SK-N-SH treated with all-trans-retinoic acid at 6 μM for 48 hours (cell line): ENCODE data around the gene AMIGO1.

ENCODE experiments used
- ATAC-seq: fragments of 200-7000 bp; cut with Tn5 transposase; 3 replicates; pipeline ENCODE4 v1.9.1; 2020; ENCODE audit warnings: mild to moderate bottlenecking, moderate library complexity
- ARNTL ChIP-seq: fragments of 450-650 bp; formaldehyde crosslinking; IDR thresholded peaks from 2 replicates; pipeline ENCODE4 v1.5.0; 2020; ENCODE audit warnings: low read depth, mild to moderate bottlenecking, moderate library complexity, borderline replicate concordance
- BACH2 ChIP-seq: fragments of 250-450 bp; sonication (Bioruptor Pico); IDR thresholded peaks from 2 replicates; pipeline ENCODE4 v1.9.0; 2021; ENCODE audit warnings: mild to moderate bottlenecking, borderline replicate concordance
- CSDC2 ChIP-seq: fragments of 250-450 bp; sonication (Bioruptor Pico); IDR thresholded peaks from 2 replicates; pipeline ENCODE4 v1.5.0; 2020; ENCODE audit warnings: mild to moderate bottlenecking, moderate library complexity
- ESRRG ChIP-seq: fragments of 250-450 bp; sonication (Bioruptor Pico); IDR thresholded peaks from 2 replicates; pipeline ENCODE4 v1.6.1; 2021; ENCODE audit warnings: mild to moderate bottlenecking
- ISL1 ChIP-seq: fragments of 250-450 bp; sonication (Bioruptor Pico); IDR thresholded peaks from 2 replicates; pipeline ENCODE4 v2.1.2; 2022; ENCODE audit warnings: mild to moderate bottlenecking, moderate library complexity
- OSR1 ChIP-seq: fragments of 250-450 bp; sonication (Bioruptor Pico); IDR thresholded peaks from 2 replicates; pipeline ENCODE4 v1.8.0; 2022; ENCODE audit warnings: moderate library complexity, mild to moderate bottlenecking, inconsistent platforms
- PPARA ChIP-seq: fragments of 250-450 bp; sonication (Bioruptor Pico); IDR thresholded peaks from 2 replicates; pipeline ENCODE4 v1.5.0; 2020; ENCODE audit warnings: mild to moderate bottlenecking, borderline replicate concordance
- RARB ChIP-seq: fragments of 250-450 bp; sonication (Bioruptor Pico); IDR thresholded peaks from 2 replicates; pipeline ENCODE4 v1.8.0; 2021; ENCODE audit warnings: mild to moderate bottlenecking, moderate library complexity
- SNAI2 ChIP-seq: fragments of 250-450 bp; sonication (Bioruptor Pico); IDR thresholded peaks from 2 replicates; pipeline ENCODE4 v1.5.0; 2020; ENCODE audit warnings: mild to moderate bottlenecking, moderate library complexity
- TCF4 ChIP-seq: fragments of 250-450 bp; sonication (Bioruptor Pico); IDR thresholded peaks from 2 replicates; pipeline ENCODE4 v1.8.0; 2021; ENCODE audit warnings: mild to moderate bottlenecking, moderate library complexity, borderline replicate concordance
- TOX ChIP-seq: fragments of 250-450 bp; sonication (Bioruptor Pico); IDR thresholded peaks from 2 replicates; pipeline ENCODE4 v1.8.0; 2021; ENCODE audit warnings: mild to moderate bottlenecking, moderate library complexity, borderline replicate concordance
- ZC3H10 ChIP-seq: fragments of 250-450 bp; sonication (Bioruptor Pico); IDR thresholded peaks from 2 replicates; pipeline ENCODE4 v1.5.1; 2021; ENCODE audit warnings: mild to moderate bottlenecking, moderate library complexity
- ZFP3 ChIP-seq: fragments of 250-450 bp; sonication (Bioruptor Pico); IDR thresholded peaks from 2 replicates; pipeline ENCODE4 v1.5.0; 2020; ENCODE audit warnings: mild to moderate bottlenecking, moderate library complexity
- ZFP30 ChIP-seq: fragments of 450-650 bp; formaldehyde crosslinking; IDR thresholded peaks from 2 replicates; pipeline ENCODE4 v1.5.0; 2022; ENCODE audit warnings: mild to moderate bottlenecking, moderate library complexity
- ZNF565 ChIP-seq: fragments of 450-650 bp; formaldehyde crosslinking; conservative IDR thresholded peaks from 2 replicates; pipeline ENCODE4 v1.5.0; 2020; ENCODE audit warnings: low read depth, mild to moderate bottlenecking, moderate library complexity
- ZNF8 ChIP-seq: fragments of 450-650 bp; formaldehyde crosslinking; IDR thresholded peaks from 2 replicates; pipeline ENCODE4 v1.5.0; 2020; ENCODE audit warnings: mild to moderate bottlenecking, moderate library complexity
- TF ChIP-seq, protein P1 (sequence below): fragments of 250-450 bp; sonication (Bioruptor Pico); IDR thresholded peaks from 2 replicates; pipeline ENCODE4 v1.5.0; 2020; ENCODE audit warnings: mild to moderate bottlenecking, moderate library complexity
- TF ChIP-seq, protein P2 (sequence below): fragments of 250-450 bp; sonication (Bioruptor Pico); IDR thresholded peaks from 2 replicates; pipeline ENCODE4 v1.8.0; 2020; ENCODE audit warnings: mild to moderate bottlenecking, moderate library complexity, borderline replicate concordance
- TF ChIP-seq, protein P3 (sequence below): fragments of 250-450 bp; sonication (Bioruptor Pico); IDR thresholded peaks from 2 replicates; pipeline ENCODE4 v1.5.1; 2020; ENCODE audit warnings: low read depth, mild to moderate bottlenecking, moderate library complexity

Gene AMIGO1

DNA sequence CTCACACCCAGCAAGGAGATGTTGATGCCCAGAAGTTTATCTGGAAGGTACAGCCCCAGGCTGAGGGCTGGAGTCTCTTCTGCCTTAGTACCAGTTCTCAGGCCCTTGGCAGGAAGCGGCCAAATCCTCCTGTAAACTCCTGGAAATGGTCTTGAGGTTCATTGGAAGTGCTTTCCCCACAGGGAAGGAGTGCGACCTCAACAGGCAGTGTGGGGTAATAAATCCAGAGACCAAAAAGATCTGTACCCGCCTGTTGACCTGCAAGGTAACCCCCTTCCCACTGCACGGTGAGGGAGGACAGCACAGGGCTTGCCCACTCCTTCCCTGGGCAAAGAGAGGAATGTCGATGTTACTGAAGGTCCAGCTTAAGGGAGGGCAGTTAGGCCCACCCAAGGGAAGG is 21.3 kb downstream of the AMIGO1 start:
- TF ChIP-seq CSDC2 (CRISPR knock-in tag) = no peak
- TF ChIP-seq TOX (CRISPR knock-in tag) = no peak
- TF ChIP-seq ZFP3 (CRISPR knock-in tag) = no peak
- TF ChIP-seq ISL1 = no peak
- TF ChIP-seq RARB = no peak
- no peak for TF ChIP-seq ZNF565
- no peak for TF ChIP-seq ZC3H10
- TF ChIP-seq, protein P1, sequence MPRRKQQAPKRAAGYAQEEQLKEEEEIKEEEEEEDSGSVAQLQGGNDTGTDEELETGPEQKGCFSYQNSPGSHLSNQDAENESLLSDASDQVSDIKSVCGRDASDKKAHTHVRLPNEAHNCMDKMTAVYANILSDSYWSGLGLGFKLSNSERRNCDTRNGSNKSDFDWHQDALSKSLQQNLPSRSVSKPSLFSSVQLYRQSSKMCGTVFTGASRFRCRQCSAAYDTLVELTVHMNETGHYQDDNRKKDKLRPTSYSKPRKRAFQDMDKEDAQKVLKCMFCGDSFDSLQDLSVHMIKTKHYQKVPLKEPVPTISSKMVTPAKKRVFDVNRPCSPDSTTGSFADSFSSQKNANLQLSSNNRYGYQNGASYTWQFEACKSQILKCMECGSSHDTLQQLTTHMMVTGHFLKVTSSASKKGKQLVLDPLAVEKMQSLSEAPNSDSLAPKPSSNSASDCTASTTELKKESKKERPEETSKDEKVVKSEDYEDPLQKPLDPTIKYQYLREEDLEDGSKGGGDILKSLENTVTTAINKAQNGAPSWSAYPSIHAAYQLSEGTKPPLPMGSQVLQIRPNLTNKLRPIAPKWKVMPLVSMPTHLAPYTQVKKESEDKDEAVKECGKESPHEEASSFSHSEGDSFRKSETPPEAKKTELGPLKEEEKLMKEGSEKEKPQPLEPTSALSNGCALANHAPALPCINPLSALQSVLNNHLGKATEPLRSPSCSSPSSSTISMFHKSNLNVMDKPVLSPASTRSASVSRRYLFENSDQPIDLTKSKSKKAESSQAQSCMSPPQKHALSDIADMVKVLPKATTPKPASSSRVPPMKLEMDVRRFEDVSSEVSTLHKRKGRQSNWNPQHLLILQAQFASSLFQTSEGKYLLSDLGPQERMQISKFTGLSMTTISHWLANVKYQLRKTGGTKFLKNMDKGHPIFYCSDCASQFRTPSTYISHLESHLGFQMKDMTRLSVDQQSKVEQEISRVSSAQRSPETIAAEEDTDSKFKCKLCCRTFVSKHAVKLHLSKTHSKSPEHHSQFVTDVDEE (CRISPR knock-in tag) = no peak
- no peak for TF ChIP-seq ESRRG
- TF ChIP-seq OSR1 (CRISPR knock-in tag) = no peak
- TF ChIP-seq ARNTL (CRISPR knock-in tag) = no peak
- no peak for TF ChIP-seq SNAI2 (CRISPR knock-in tag)
- TF ChIP-seq ZNF8 (CRISPR knock-in tag) = no peak
- TF ChIP-seq TCF4 (CRISPR knock-in tag) = no peak
- no peak for TF ChIP-seq BACH2 (CRISPR knock-in tag)
- no peak for TF ChIP-seq PPARA (CRISPR knock-in tag)
- TF ChIP-seq, protein P2, sequence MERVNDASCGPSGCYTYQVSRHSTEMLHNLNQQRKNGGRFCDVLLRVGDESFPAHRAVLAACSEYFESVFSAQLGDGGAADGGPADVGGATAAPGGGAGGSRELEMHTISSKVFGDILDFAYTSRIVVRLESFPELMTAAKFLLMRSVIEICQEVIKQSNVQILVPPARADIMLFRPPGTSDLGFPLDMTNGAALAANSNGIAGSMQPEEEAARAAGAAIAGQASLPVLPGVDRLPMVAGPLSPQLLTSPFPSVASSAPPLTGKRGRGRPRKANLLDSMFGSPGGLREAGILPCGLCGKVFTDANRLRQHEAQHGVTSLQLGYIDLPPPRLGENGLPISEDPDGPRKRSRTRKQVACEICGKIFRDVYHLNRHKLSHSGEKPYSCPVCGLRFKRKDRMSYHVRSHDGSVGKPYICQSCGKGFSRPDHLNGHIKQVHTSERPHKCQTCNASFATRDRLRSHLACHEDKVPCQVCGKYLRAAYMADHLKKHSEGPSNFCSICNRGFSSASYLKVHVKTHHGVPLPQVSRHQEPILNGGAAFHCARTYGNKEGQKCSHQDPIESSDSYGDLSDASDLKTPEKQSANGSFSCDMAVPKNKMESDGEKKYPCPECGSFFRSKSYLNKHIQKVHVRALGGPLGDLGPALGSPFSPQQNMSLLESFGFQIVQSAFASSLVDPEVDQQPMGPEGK (CRISPR knock-in tag) = no peak
- no peak for ATAC-seq

DNA sequence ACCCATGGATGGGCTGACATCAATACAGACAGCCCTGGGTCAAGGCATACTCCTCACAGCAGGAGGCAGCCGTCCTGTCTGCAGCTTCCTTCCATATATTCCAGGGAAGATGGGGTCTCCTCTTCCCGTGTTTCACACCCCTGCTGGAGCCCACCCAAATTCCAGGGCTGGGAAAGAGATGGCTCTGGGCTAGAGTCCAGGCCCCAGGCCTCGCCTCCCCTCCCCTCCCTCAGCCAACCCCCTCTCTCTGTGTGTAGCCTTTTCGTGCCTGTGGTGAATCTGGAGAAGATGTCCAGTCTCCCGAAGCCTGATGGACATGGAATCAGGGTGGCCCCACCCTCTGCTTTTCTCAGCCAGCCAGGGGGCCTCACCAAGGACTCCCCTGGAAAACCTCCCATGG is 22.3 kb downstream of the AMIGO1 start:
- ATAC-seq = no peak
- TF ChIP-seq RARB (no peak), ESRRG (no peak), ZNF565 (no peak)

DNA sequence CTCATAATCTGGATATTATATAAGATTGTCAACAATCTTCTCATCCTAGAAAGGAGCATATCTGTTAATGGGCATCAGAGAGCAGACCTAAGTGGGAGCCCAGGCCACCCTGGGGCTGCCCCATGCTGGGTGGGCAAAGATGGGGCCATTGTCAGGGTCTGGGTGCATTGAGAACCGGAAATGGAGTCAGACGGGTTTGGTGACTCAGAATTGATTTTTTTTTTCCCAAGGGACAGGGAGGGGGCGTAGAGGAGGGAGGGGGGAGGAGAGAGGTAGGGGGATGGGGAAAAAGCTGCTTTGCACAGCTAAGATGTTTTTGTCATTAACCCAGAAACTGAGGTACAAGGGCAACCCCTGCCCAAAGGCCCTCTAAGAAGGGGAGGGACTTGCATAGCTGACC is 24.5 kb downstream of the AMIGO1 start:
- no peak for ATAC-seq
- TF ChIP-seq CSDC2 (CRISPR knock-in tag) = no peak
- no peak for TF ChIP-seq ZNF565
- TF ChIP-seq ESRRG = no peak
- TF ChIP-seq ZFP30 = no peak
- no peak for TF ChIP-seq ZNF8 (CRISPR knock-in tag)
- no peak for TF ChIP-seq ZC3H10
- TF ChIP-seq, protein P2 (CRISPR knock-in tag) = no peak
- TF ChIP-seq, protein P3, sequence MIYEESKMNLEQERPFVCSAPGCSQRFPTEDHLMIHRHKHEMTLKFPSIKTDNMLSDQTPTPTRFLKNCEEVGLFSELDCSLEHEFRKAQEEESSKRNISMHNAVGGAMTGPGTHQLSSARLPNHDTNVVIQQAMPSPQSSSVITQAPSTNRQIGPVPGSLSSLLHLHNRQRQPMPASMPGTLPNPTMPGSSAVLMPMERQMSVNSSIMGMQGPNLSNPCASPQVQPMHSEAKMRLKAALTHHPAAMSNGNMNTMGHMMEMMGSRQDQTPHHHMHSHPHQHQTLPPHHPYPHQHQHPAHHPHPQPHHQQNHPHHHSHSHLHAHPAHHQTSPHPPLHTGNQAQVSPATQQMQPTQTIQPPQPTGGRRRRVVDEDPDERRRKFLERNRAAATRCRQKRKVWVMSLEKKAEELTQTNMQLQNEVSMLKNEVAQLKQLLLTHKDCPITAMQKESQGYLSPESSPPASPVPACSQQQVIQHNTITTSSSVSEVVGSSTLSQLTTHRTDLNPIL (CRISPR knock-in tag) = no peak
- TF ChIP-seq, protein P1 (CRISPR knock-in tag) = no peak
- no peak for TF ChIP-seq TOX (CRISPR knock-in tag)
- TF ChIP-seq ARNTL (CRISPR knock-in tag) = no peak
- TF ChIP-seq ZFP3 (CRISPR knock-in tag) = no peak
- TF ChIP-seq, all 23 proteins: peak for 0
